ENCODE measurements around the gene RGS17. TPM values are rescaled to one million over a fixed set of nuclear protein-coding genes. Genes with fewer than 3 reads are reported as not detected.
"Not testable (repeated sequence)": the region's sequence is repeated elsewhere in the genome, so short reads cannot be mapped to it uniquely, and the experiment has no call there.

RGS17 gene
- total and polyA plus RNA-seq, 4 experiments from 2014 or later = not detected

GRCh38 chr6:153123801-153124200, 7.3 kb downstream of the RGS17 start:
- CTCF ChIA-PET (ENCODE audit: partially characterized antibody) = no interaction called here
- Histone ChIP-seq H3K4me3 (ENCODE audit: low read length in 2 of 2) (no peak overlapping the region), H3K36me3 (ENCODE audit: insufficient read depth, low read length) (no peaks in the 10 kb centered on the region), H3K9me3 (ENCODE audit: control insufficient read depth in 1 of 2, low read length in 2 of 2) (no peaks in the 10 kb centered on the region), H3K4me1 (ENCODE audit: insufficient read depth, low read length) (no peaks in the 10 kb centered on the region), H3K27me3 (ENCODE audit: insufficient read depth, low read length) (peaks cover 2% of the 10 kb centered on the region), H3K27ac (ENCODE audit: low read depth, low read length) (no peak overlapping the region)
- H3K4me1 Mint-ChIP-seq = no peaks in the 10 kb centered on the region
- H3K27me3 Mint-ChIP-seq = peaks cover 9 to 10% of the 10 kb centered on the region in 2 donors
- no peak overlapping the region for H3K27ac Mint-ChIP-seq
- intact Hi-C loops (cut with micrococcal nuclease) = no loop called here
- peaks cover 0 to 3% (median 0%) of the 10 kb centered on the region in 8 donors for H3K9me3 Mint-ChIP-seq
- no peak overlapping the region for H3K4me3 Mint-ChIP-seq
- no peak for DNase-seq
- H3K36me3 Mint-ChIP-seq = no peaks in the 10 kb centered on the region
- POLR2A ChIA-PET (ENCODE audit: partially characterized antibody) = no interaction called here

GRCh38 chr6:153121311-153121710, 9.8 kb downstream of the RGS17 start:
- ChIA-PET CTCF (ENCODE audit: partially characterized antibody) (no interaction called here), POLR2A (ENCODE audit: partially characterized antibody) (no interaction called here)
- no peak overlapping the region for H3K27ac ChIP-seq (ENCODE audit: low read depth, low read length)

GRCh38 chr6:153117986-153118879, 12.8 kb downstream of the RGS17 start:
- ChIA-PET CTCF (ENCODE audit: partially characterized antibody) (no interaction called here), POLR2A (ENCODE audit: partially characterized antibody) (no interaction called here)
- Mint-ChIP-seq H3K4me3 (no peak overlapping the region), H3K9me3 (peaks cover 0 to 10% (median 4%) of the 10 kb centered on the region in 8 donors), H3K36me3 (no peaks in the 10 kb centered on the region), H3K27me3 (peaks cover 0 to 2% of the 10 kb centered on the region in 2 donors), H3K4me1 (no peaks in the 10 kb centered on the region), H3K27ac (no peak overlapping the region)
- no peaks in the 10 kb centered on the region for H3K27me3 ChIP-seq (ENCODE audit: insufficient read depth, low read length)
- intact Hi-C loops (cut with micrococcal nuclease) = no loop called here
- no peaks in the 10 kb centered on the region for H3K36me3 ChIP-seq (ENCODE audit: insufficient read depth, low read length)
- H3K4me3 ChIP-seq (ENCODE audit: low read length in 2 of 2) = no peak overlapping the region
- no peaks in the 10 kb centered on the region for H3K9me3 ChIP-seq (ENCODE audit: control insufficient read depth in 1 of 2, low read length in 2 of 2)
- DNase-seq = no peak
- no peaks in the 10 kb centered on the region for H3K4me1 ChIP-seq (ENCODE audit: insufficient read depth, low read length)
- no peak overlapping the region for H3K27ac ChIP-seq (ENCODE audit: low read depth, low read length)

More at GRCh38 chr6:153121311-153121710, 9.8 kb downstream of the RGS17 start:
- intact Hi-C loops (cut with micrococcal nuclease) = no loop called here
- H3K4me1 ChIP-seq (ENCODE audit: insufficient read depth, low read length) = no peaks in the 10 kb centered on the region
- Mint-ChIP-seq H3K27ac (no peak overlapping the region), H3K9me3 (no peaks in the 10 kb centered on the region), H3K27me3 (peaks cover 3 to 9% of the 10 kb centered on the region in 2 donors), H3K36me3 (no peaks in the 10 kb centered on the region), H3K4me1 (no peaks in the 10 kb centered on the region), H3K4me3 (no peak overlapping the region)
- no peaks in the 10 kb centered on the region for H3K27me3 ChIP-seq (ENCODE audit: insufficient read depth, low read length)
- H3K4me3 ChIP-seq (ENCODE audit: low read length in 2 of 2) = no peak overlapping the region
- H3K36me3 ChIP-seq (ENCODE audit: insufficient read depth, low read length) = no peaks in the 10 kb centered on the region
- DNase-seq = no peak
- no peaks in the 10 kb centered on the region for H3K9me3 ChIP-seq (ENCODE audit: control insufficient read depth in 1 of 2, low read length in 2 of 2)

GRCh38 chr6:153111082-153111481, 20.0 kb downstream of the RGS17 start:
- H3K4me1 ChIP-seq (ENCODE audit: insufficient read depth, low read length); H3K36me3 Mint-ChIP-seq; H3K9me3 ChIP-seq (ENCODE audit: control insufficient read depth in 1 of 2, low read length in 2 of 2); H3K36me3 ChIP-seq (ENCODE audit: insufficient read depth, low read length); intact Hi-C loops (cut with micrococcal nuclease); POLR2A ChIA-PET (ENCODE audit: partially characterized antibody); H3K27me3 Mint-ChIP-seq; CTCF ChIA-PET (ENCODE audit: partially characterized antibody); H3K27me3 ChIP-seq (ENCODE audit: insufficient read depth, low read length); DNase-seq; H3K4me1 Mint-ChIP-seq; H3K27ac ChIP-seq (ENCODE audit: low read depth, low read length); H3K4me3 ChIP-seq (ENCODE audit: low read length in 2 of 2); H3K27ac Mint-ChIP-seq; H3K4me3 Mint-ChIP-seq: not testable (repeated sequence)
- peaks cover 4 to 15% (median 8%) of the 10 kb centered on the region in 8 donors for H3K9me3 Mint-ChIP-seq

GRCh38 chr6:153110612-153111011, 20.5 kb downstream of the RGS17 start:
- H3K4me3 Mint-ChIP-seq; POLR2A ChIA-PET (ENCODE audit: partially characterized antibody); H3K27me3 ChIP-seq (ENCODE audit: insufficient read depth, low read length); H3K36me3 ChIP-seq (ENCODE audit: insufficient read depth, low read length); H3K27me3 Mint-ChIP-seq; H3K9me3 ChIP-seq (ENCODE audit: control insufficient read depth in 1 of 2, low read length in 2 of 2); H3K27ac ChIP-seq (ENCODE audit: low read depth, low read length); H3K4me3 ChIP-seq (ENCODE audit: low read length in 2 of 2); CTCF ChIA-PET (ENCODE audit: partially characterized antibody); H3K4me1 ChIP-seq (ENCODE audit: insufficient read depth, low read length); DNase-seq; H3K36me3 Mint-ChIP-seq; H3K4me1 Mint-ChIP-seq; intact Hi-C loops (cut with micrococcal nuclease); H3K27ac Mint-ChIP-seq: not testable (repeated sequence)
- H3K9me3 Mint-ChIP-seq = peaks cover 4 to 15% (median 8%) of the 10 kb centered on the region in 8 donors

- ChIA-PET POLR2A (ENCODE audit: partially characterized antibody) (no interaction called here), CTCF (ENCODE audit: partially characterized antibody) (no interaction called here)
- Mint-ChIP-seq H3K9me3 (peaks cover 0 to 6% (median 6%) of the 10 kb centered on the region in 8 donors), H3K27me3 (peaks cover 3 to 5% of the 10 kb centered on the region in 2 donors), H3K4me3 (no peak overlapping the region), H3K36me3 (no peaks in the 10 kb centered on the region), H3K4me1 (no peaks in the 10 kb centered on the region), H3K27ac (no peak overlapping the region)
- no peaks in the 10 kb centered on the region for H3K27me3 ChIP-seq (ENCODE audit: insufficient read depth, low read length)
- no peak for DNase-seq
- intact Hi-C loops (cut with micrococcal nuclease) = no loop called here
- H3K36me3 ChIP-seq (ENCODE audit: insufficient read depth, low read length) = no peaks in the 10 kb centered on the region
- H3K9me3 ChIP-seq (ENCODE audit: control insufficient read depth in 1 of 2, low read length in 2 of 2) = no peaks in the 10 kb centered on the region
- no peaks in the 10 kb centered on the region for H3K4me1 ChIP-seq (ENCODE audit: insufficient read depth, low read length)
- H3K4me3 ChIP-seq (ENCODE audit: low read length in 2 of 2) = no peak overlapping the region
- H3K27ac ChIP-seq (ENCODE audit: low read depth, low read length) = no peak overlapping the region
Observed at GRCh38 chr6:153108315-153108714, 22.8 kb downstream of the RGS17 start.

- Histone ChIP-seq H3K4me3 (ENCODE audit: low read length in 2 of 2) (no peak overlapping the region), H3K4me1 (ENCODE audit: insufficient read depth, low read length) (no peaks in the 10 kb centered on the region), H3K9me3 (ENCODE audit: control insufficient read depth in 1 of 2, low read length in 2 of 2) (no peaks in the 10 kb centered on the region), H3K27me3 (ENCODE audit: insufficient read depth, low read length) (no peaks in the 10 kb centered on the region), H3K36me3 (ENCODE audit: insufficient read depth, low read length) (no peaks in the 10 kb centered on the region), H3K27ac (ENCODE audit: low read depth, low read length) (no peak overlapping the region)
- intact Hi-C loops (cut with micrococcal nuclease) = no loop called here
- H3K4me1 Mint-ChIP-seq = no peaks in the 10 kb centered on the region
- POLR2A ChIA-PET (ENCODE audit: partially characterized antibody) = no interaction called here
- no peaks in the 10 kb centered on the region for H3K36me3 Mint-ChIP-seq
- peak overlapping the region in 1 of 7 donors; percentile 28 for H3K27ac Mint-ChIP-seq
- no peak for DNase-seq
- H3K27me3 Mint-ChIP-seq = peaks cover 3 to 5% of the 10 kb centered on the region in 2 donors
- no peak overlapping the region for H3K4me3 Mint-ChIP-seq
- peaks cover 0 to 3% (median 0%) of the 10 kb centered on the region in 8 donors for H3K9me3 Mint-ChIP-seq
- CTCF ChIA-PET (ENCODE audit: partially characterized antibody) = no interaction called here
Observed at GRCh38 chr6:153106021-153106420, 25.1 kb downstream of the RGS17 start.

All from CD4-positive, alpha-beta memory T cell (primary cell).